IMR-90 (cell line): ENCODE measurements around the gene NPAS1. TPM values are rescaled to one million over a fixed set of nuclear protein-coding genes. Genes with fewer than 3 reads are reported as not detected.

Source experiments
- ATAC-seq: fragments of 200-7000 bp; cut with Tn5 transposase; 2 replicates; pipeline ENCODE4 v1.9.1; 2020; ENCODE audit warnings: low read depth, mild to moderate bottlenecking, moderate library complexity
- BruUV-seq: library from RNA; stranded (reverse); fragments of 400-500 nt; replicated peaks from 2 replicates; lab custom pipeline; 2021; lab: Mats Ljungman, UMichigan
- CTCF ChIA-PET: fragments of 300-600 bp; formaldehyde crosslinking; extraction: SDS; loops from one replicate; lab custom pipeline; 2021; ENCODE audit warnings: antibody characterized with exemption; lab: Yijun Ruan, JAX
- POLR2A ChIA-PET: fragments of 300-600 bp; sonication (Branson Sonifier 250); formaldehyde crosslinking; loops from one replicate; lab custom pipeline; 2022; ENCODE audit warnings: antibody characterized with exemption; ENCODE audit not compliant: unreplicated experiment; lab: Charles Lee
- DNase-seq: peaks from one replicate; pipeline ENCODE4 v3.0.0; 2013
- H2AFZ ChIP-seq: replicated peaks from 2 replicates; pipeline ENCODE3; 2013; ENCODE audit warnings: low read length, mild to moderate bottlenecking; ENCODE audit not compliant: poor library complexity
- H2AK5ac ChIP-seq: 2 replicates; pipeline ENCODE4 v1.6.1; 2013; ENCODE audit warnings: low read depth, low read length, inconsistent platforms
- H2AK9ac ChIP-seq: replicated peaks from 2 replicates; pipeline ENCODE3; 2013; ENCODE audit warnings: mild to moderate bottlenecking, low read depth, low read length, moderate library complexity; ENCODE audit not compliant: poor library complexity
- H2BK120ac ChIP-seq: 2 replicates; pipeline ENCODE4 v1.6.1; 2013; ENCODE audit warnings: low read depth, low read length, inconsistent platforms
- H2BK15ac ChIP-seq: 3 replicates; pipeline ENCODE4 v1.6.1; 2013; ENCODE audit warnings: low read depth, low read length, inconsistent platforms
- H2BK20ac ChIP-seq: 2 replicates; pipeline ENCODE4 v1.6.1; 2013; ENCODE audit warnings: low read depth, mild to moderate bottlenecking, inconsistent platforms, low read length, moderate library complexity
- H2BK5ac ChIP-seq: 2 replicates; pipeline ENCODE4 v1.6.1; 2013; ENCODE audit warnings: mild to moderate bottlenecking, low read depth, low read length, inconsistent platforms; ENCODE audit not compliant: poor library complexity, severe bottlenecking
- H3K14ac ChIP-seq: replicated peaks from 2 replicates; pipeline ENCODE4 v1.6.1; 2013; ENCODE audit warnings: low read depth, low read length, inconsistent platforms
- H3K18ac ChIP-seq: 2 replicates; pipeline ENCODE4 v1.6.1; 2013; ENCODE audit warnings: low read depth, low read length, control low read depth
- H3K23ac ChIP-seq: 2 replicates; pipeline ENCODE4 v1.6.1; 2013; ENCODE audit warnings: low read depth, low read length, inconsistent platforms
- H3K27ac ChIP-seq: 2 replicates; pipeline ENCODE4 v1.5.1; 2013; ENCODE audit warnings: mild to moderate bottlenecking, control low read depth, low read length; ENCODE audit not compliant: insufficient read depth
- H3K27me3 ChIP-seq: 2 replicates; pipeline ENCODE4 v1.6.1; 2013; ENCODE audit warnings: low read length; ENCODE audit not compliant: control insufficient read depth, insufficient read depth
- H3K36me3 ChIP-seq: 2 replicates; pipeline ENCODE4 v1.6.1; 2013; ENCODE audit warnings: low read length, mixed read lengths; ENCODE audit not compliant: control insufficient read depth, insufficient read depth
- H3K4ac ChIP-seq: 2 replicates; pipeline ENCODE4 v1.6.1; 2013; ENCODE audit warnings: low read depth, low read length, inconsistent platforms
- H3K4me1 ChIP-seq: 2 replicates; pipeline ENCODE4 v1.6.1; 2013; ENCODE audit warnings: low read length, mixed read lengths; ENCODE audit not compliant: control insufficient read depth, insufficient read depth
- H3K4me2 ChIP-seq: 2 replicates; pipeline ENCODE4 v1.6.1; 2013; ENCODE audit warnings: low read depth, mild to moderate bottlenecking, control low read depth, low read length, moderate library complexity
- H3K4me3 ChIP-seq: 2 replicates; pipeline ENCODE4 v1.5.1; 2013; ENCODE audit warnings: low read depth, mild to moderate bottlenecking, control low read depth, low read length, moderate library complexity; ENCODE audit not compliant: insufficient read depth
- H3K56ac ChIP-seq: 2 replicates; pipeline ENCODE4 v1.6.1; 2013; ENCODE audit warnings: low read length, inconsistent platforms; ENCODE audit not compliant: insufficient read depth; ENCODE audit errors: extremely low read depth
- H3K79me1 ChIP-seq, 2 experiments: 2 replicates each; pipeline ENCODE4 v1.6.1; 2013; ENCODE audit warnings: low read length in 2 of 2, inconsistent platforms in 1 of 2, low read depth in 1 of 2
- H3K9ac ChIP-seq: 2 replicates; pipeline ENCODE4 v1.6.1; 2013; ENCODE audit warnings: low read depth, low read length, control low read depth
- H3K9me1 ChIP-seq: 2 replicates; pipeline ENCODE4 v1.6.1; 2013; ENCODE audit warnings: low read length, inconsistent platforms; ENCODE audit not compliant: insufficient read depth
- H3K9me3 ChIP-seq: 2 replicates; pipeline ENCODE4 v1.6.1; 2013; ENCODE audit warnings: low read length; ENCODE audit not compliant: control insufficient read depth, insufficient read depth
- H4K20me1 ChIP-seq: 2 replicates; pipeline ENCODE4 v1.6.1; 2013; ENCODE audit warnings: low read length, inconsistent platforms; ENCODE audit not compliant: insufficient read depth
- H4K5ac ChIP-seq: 2 replicates; pipeline ENCODE4 v1.6.1; 2013; ENCODE audit warnings: mild to moderate bottlenecking, low read depth, low read length, control low read depth
- H4K8ac ChIP-seq, 2 experiments: 2 replicates each; pipeline ENCODE4 v1.6.1; 2013; ENCODE audit warnings: low read depth in 2 of 2, low read length in 2 of 2, control low read depth in 1 of 2, inconsistent platforms in 1 of 2
- H4K91ac ChIP-seq: 2 replicates; pipeline ENCODE4 v1.6.1; 2013; ENCODE audit warnings: low read depth, low read length, inconsistent platforms; ENCODE audit not compliant: insufficient read depth
- CHD1 ChIP-seq: IDR thresholded peaks from 2 replicates; pipeline ENCODE4 v1.6.1; 2012; ENCODE audit warnings: low read depth, low read length, improper control_type of control experiment
- FOS ChIP-seq: fragments of 150-350 bp; IDR thresholded peaks from 2 replicates; pipeline ENCODE4 v1.6.1; 2016; ENCODE audit warnings: low read depth, low read length
- MAFK ChIP-seq: IDR thresholded peaks from 2 replicates; pipeline ENCODE4 v1.6.1; 2012; ENCODE audit warnings: low read depth, low read length, improper control_type of control experiment
- MAZ ChIP-seq: IDR thresholded peaks from 2 replicates; pipeline ENCODE4 v1.6.1; 2012; ENCODE audit warnings: low read depth, mild to moderate bottlenecking, low read length, improper control_type of control experiment, moderate library complexity, borderline replicate concordance
- NFE2L2 ChIP-seq: fragments of 150-350 bp; IDR thresholded peaks from 2 replicates; pipeline ENCODE4 v1.6.1; 2016; ENCODE audit warnings: low read depth, mild to moderate bottlenecking, low read length
- POLR2A ChIP-seq: IDR thresholded peaks from 2 replicates; pipeline ENCODE4 v1.6.1; 2012; ENCODE audit warnings: mild to moderate bottlenecking, low read depth, low read length
- RCOR1 ChIP-seq: IDR thresholded peaks from 2 replicates; pipeline ENCODE4 v1.6.1; 2012; ENCODE audit warnings: mild to moderate bottlenecking, low read length, improper control_type of control experiment; ENCODE audit not compliant: insufficient replicate concordance
- RFX5 ChIP-seq: IDR thresholded peaks from 2 replicates; pipeline ENCODE4 v1.8.0; 2012; ENCODE audit warnings: low read depth, mild to moderate bottlenecking, low read length, moderate library complexity
- SMC3 ChIP-seq: fragments of 150-350 bp; IDR thresholded peaks from 2 replicates; pipeline ENCODE4 v1.6.1; 2016; ENCODE audit warnings: low read depth, mild to moderate bottlenecking, antibody characterized with exemption, low read length, moderate library complexity
- WGBS, 2 experiments: methylation state at CpG; one replicate each; pipeline versions ENCODE4 v1.1.5 to v1.1.7; 2013; ENCODE audit warnings: missing lambda C conversion rate in 2 of 2; ENCODE audit not compliant: insufficient read length in 1 of 2; ENCODE audit errors: extremely low coverage in 2 of 2; 5-methylcytosine and 5-hydroxymethylcytosine counted together
- dilution Hi-C: fragments of 300-500 bp; cut with HindIII; formaldehyde crosslinking; loops from one replicate; pipeline ENCODE4 v1.14.3; 2018; ENCODE audit warnings: low sequenced_read_pairs; ENCODE audit not compliant: unreplicated experiment
- in situ Hi-C: fragments of 300-500 bp; cut with MboI; formaldehyde crosslinking; loops from 3 replicates; pipeline ENCODE4 v1.14.3; 2019; ENCODE audit warnings: low sequenced_read_pairs, inconsistent platforms, mixed read lengths
- intact Hi-C: fragments of 100-400 bp; cut with micrococcal nuclease; formaldehyde crosslinking; loops from 2 replicates; pipeline ENCODE4 v1.10.0; 2022
- polyA plus RNA-seq, 3 experiments: library from polyadenylated mRNA; depleted of rRNA; stranded (reverse); fragments of >200 nt; gene quantifications; 2 replicates each; pipeline ENCODE4 v1.2.3, GENCODE V29; 2012; ENCODE audit warnings: low replicate concordance in 1 of 3
- total RNA-seq: library from RNA; depleted of rRNA; stranded (reverse); fragments of >200 nt; gene quantifications from 2 replicates; pipeline ENCODE4 v1.2.3, GENCODE V29; 2012
- TF ChIP-seq, protein P1 (sequence below): fragments of 150-350 bp; IDR thresholded peaks from 2 replicates; pipeline ENCODE4 v1.6.1; 2016; ENCODE audit warnings: low read depth, mild to moderate bottlenecking, low read length, moderate library complexity, borderline replicate concordance
- TF ChIP-seq, protein P2 (sequence below): fragments of 150-350 bp; IDR thresholded peaks from 2 replicates; pipeline ENCODE4 v1.6.1; 2017; ENCODE audit warnings: mild to moderate bottlenecking, antibody characterized with exemption, low read length, low read depth
- TF ChIP-seq, protein P3 (sequence below): conservative IDR thresholded peaks from 2 replicates; pipeline ENCODE4 v1.5.1; 2012; ENCODE audit warnings: mild to moderate bottlenecking, low read depth, low read length, improper control_type of control experiment

The NPAS1 gene
- total and polyA plus RNA-seq, 2 of the 4 experiments (the other 2 are of a cell fraction), result 0.36 to 5.7 TPM

DNA sequence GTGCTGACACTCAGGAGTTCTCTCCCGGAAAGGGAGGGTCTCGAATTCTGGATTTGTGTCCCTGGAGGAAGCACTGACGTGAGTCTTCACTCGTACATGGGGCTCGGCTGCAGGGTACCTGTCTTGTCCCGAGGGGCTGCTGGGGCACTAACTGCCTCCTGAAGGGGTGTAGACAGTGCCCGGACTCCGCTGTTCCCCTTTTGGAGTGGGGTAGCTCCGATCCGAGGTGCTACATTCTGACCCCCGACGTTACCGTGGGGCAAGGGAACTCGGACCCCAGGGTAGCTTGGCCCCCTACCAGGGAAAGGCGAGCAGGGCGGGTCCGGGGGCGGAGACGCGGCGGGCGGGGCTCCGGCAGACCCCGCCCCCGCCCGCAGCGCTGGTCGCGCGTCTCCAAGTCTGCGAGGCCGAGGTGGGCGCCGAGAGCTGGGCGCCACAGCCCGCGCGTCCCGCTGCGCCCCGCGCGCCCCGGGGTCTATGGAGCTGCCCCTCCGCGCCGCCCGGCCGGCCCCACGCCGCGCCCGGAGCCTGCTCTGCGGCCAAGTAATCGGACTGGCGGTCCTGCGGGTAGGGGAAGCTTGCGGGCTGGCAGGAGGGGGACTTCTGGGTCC, at the start of gene NPAS1 (continued):
- TF ChIP-seq FOS (no peak), CHD1 (no peak), SMC3 (no peak)

DNA sequence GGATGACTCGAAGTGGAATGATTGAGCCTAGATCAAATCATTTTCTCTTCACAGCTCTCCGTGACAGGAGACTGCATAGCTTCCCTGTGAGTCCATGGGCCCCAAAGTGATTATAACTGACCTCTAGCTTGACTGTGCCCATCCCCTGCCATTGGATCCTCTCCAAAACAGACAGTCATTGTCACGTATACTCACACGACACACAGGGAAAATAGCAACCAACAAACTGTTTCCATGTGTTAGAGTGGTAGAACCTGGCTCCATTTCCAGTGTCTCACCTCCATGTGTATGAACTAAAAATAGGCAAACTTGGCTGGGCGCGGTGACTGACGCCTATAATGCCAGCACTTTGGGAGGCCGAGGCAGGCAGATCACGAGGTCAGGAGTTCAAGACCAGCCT, 48.8 kb upstream of the NPAS1 start:
- Histone ChIP-seq H4K5ac (no peak overlapping the region), H3K9me3 (no peaks in the 10 kb centered on the region), H3K27ac (no peak overlapping the region), H4K20me1 (peaks cover 12% of the 10 kb centered on the region; the same call in 1 of the 2 replicates), H3K36me3 (peaks cover 6% of the 10 kb centered on the region; the same call in 1 of the 2 replicates), H3K14ac (peak overlapping the region; percentile 62; the same call in 1 of the 2 replicates), H2BK5ac (peak overlapping the region; percentile 80), H2AK5ac (peak overlapping the region; percentile 80; the same call in 1 of the 2 replicates), H2BK15ac (no peak overlapping the region), H3K4me1 (peaks cover 17% of the 10 kb centered on the region), H3K4me2 (peak overlapping the region; percentile 41; the same call in 1 of the 2 replicates), H3K4me3 (no peak overlapping the region), H3K23ac (peak overlapping the region; percentile 67), H2BK20ac (peak overlapping the region; percentile 77), H3K56ac (no peak overlapping the region), H3K27me3 (no peaks in the 10 kb centered on the region), H3K9me1 (peaks cover 29% of the 10 kb centered on the region), H4K8ac (peak overlapping the region in 1 of 2 experiments; percentile 69; a peak in 2 of 4 replicates), H2AFZ (peak overlapping the region; percentile 61), H4K91ac (peak overlapping the region; percentile 86; the same call in 1 of the 2 replicates), H3K79me1 (peaks cover 27 to 84% of the 10 kb centered on the region in 2 experiments), H3K18ac (no peak overlapping the region), H2BK120ac (peak overlapping the region; percentile 63), H3K4ac (peak overlapping the region; percentile 89), H2AK9ac (no peak overlapping the region), H3K9ac (no peak overlapping the region)
- in situ Hi-C loops, result no loop called here
- POLR2A ChIA-PET, result no interaction called here
- ATAC-seq, result peak; percentile 72
- dilution Hi-C loops, result no loop called here
- intact Hi-C loops, result no loop called here
- peak; percentile 73 for DNase-seq
- CTCF ChIA-PET, result no interaction called here
- 70% methylated on average over 5 of the region's 9 CpGs; no CpG with 5 or more reads in 1 of the 2 experiments for WGBS, 2 experiments
- no TSS peak for BruUV-seq
- no peak for TF ChIP-seq FOS
- TF ChIP-seq, protein P1, sequence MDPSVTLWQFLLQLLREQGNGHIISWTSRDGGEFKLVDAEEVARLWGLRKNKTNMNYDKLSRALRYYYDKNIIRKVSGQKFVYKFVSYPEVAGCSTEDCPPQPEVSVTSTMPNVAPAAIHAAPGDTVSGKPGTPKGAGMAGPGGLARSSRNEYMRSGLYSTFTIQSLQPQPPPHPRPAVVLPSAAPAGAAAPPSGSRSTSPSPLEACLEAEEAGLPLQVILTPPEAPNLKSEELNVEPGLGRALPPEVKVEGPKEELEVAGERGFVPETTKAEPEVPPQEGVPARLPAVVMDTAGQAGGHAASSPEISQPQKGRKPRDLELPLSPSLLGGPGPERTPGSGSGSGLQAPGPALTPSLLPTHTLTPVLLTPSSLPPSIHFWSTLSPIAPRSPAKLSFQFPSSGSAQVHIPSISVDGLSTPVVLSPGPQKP, result no peak
- TF ChIP-seq CHD1, result no peak
- TF ChIP-seq MAFK, result no peak
- TF ChIP-seq, protein P2, sequence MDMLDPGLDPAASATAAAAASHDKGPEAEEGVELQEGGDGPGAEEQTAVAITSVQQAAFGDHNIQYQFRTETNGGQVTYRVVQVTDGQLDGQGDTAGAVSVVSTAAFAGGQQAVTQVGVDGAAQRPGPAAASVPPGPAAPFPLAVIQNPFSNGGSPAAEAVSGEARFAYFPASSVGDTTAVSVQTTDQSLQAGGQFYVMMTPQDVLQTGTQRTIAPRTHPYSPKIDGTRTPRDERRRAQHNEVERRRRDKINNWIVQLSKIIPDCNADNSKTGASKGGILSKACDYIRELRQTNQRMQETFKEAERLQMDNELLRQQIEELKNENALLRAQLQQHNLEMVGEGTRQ, result no peak
- no peak for TF ChIP-seq RCOR1
- no peak for TF ChIP-seq SMC3
- 0 out of 2 replicates have a peak, but pooled peaks have one; percentile 3 for TF ChIP-seq NFE2L2
- TF ChIP-seq, protein P3, sequence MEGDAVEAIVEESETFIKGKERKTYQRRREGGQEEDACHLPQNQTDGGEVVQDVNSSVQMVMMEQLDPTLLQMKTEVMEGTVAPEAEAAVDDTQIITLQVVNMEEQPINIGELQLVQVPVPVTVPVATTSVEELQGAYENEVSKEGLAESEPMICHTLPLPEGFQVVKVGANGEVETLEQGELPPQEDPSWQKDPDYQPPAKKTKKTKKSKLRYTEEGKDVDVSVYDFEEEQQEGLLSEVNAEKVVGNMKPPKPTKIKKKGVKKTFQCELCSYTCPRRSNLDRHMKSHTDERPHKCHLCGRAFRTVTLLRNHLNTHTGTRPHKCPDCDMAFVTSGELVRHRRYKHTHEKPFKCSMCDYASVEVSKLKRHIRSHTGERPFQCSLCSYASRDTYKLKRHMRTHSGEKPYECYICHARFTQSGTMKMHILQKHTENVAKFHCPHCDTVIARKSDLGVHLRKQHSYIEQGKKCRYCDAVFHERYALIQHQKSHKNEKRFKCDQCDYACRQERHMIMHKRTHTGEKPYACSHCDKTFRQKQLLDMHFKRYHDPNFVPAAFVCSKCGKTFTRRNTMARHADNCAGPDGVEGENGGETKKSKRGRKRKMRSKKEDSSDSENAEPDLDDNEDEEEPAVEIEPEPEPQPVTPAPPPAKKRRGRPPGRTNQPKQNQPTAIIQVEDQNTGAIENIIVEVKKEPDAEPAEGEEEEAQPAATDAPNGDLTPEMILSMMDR, result no peak
- no peak for TF ChIP-seq RFX5
- no peak for TF ChIP-seq MAZ
- TF ChIP-seq POLR2A, result no peak
